Common myeloid progenitor, CD34-positive (primary cell): ENCODE measurements around the gene GDF10.

Experiments
- CTCF ChIA-PET: fragments of 350-600 bp; sonication (Branson Sonifier 250); formaldehyde crosslinking; loops from one replicate; lab custom pipeline; 2021; ENCODE audit warnings: antibody characterized with exemption; lab: Charles Lee
- POLR2A ChIA-PET: fragments of 350-600 bp; sonication (Branson Sonifier 250); formaldehyde crosslinking; loops from one replicate; lab custom pipeline; 2021; ENCODE audit warnings: antibody characterized with exemption; lab: Charles Lee
- DNase-seq, 3 donors: peaks; one replicate each; pipeline versions ENCODE4 v3.0.0 to v3.0.0-alpha.2; 2013
- H3K27ac ChIP-seq, 2 experiments: 1 replicate in 1 of 2; 2 replicates in 1 of 2; pipeline ENCODE4 v1.7.0; 2013; ENCODE audit warnings: inconsistent platforms in 2 of 2, low read length in 2 of 2, mild to moderate bottlenecking in 2 of 2, low read depth in 1 of 2, moderate library complexity in 1 of 2; ENCODE audit not compliant: severe bottlenecking in 2 of 2, insufficient read depth in 1 of 2, poor library complexity in 1 of 2
- H3K27me3 ChIP-seq, 5 experiments: replicated peaks in 2 of 5; 1 replicate in 3 of 5; 2 replicates in 2 of 5; pipeline versions ENCODE4 v1.6.1 to v1.7.0; 2013; ENCODE audit warnings: low read length in 4 of 5, mild to moderate bottlenecking in 2 of 5, moderate library complexity in 2 of 5, inconsistent platforms in 1 of 5; ENCODE audit not compliant: insufficient read depth in 5 of 5, control insufficient read depth in 4 of 5
- H3K36me3 ChIP-seq, 4 experiments: 1 replicate in 2 of 4; 2 replicates in 2 of 4; pipeline versions ENCODE4 v1.6.1 to v1.7.0; 2013; ENCODE audit warnings: low read length in 3 of 4, control low read depth in 1 of 4, mild to moderate bottlenecking in 1 of 4; ENCODE audit not compliant: control insufficient read depth in 4 of 4, insufficient read depth in 4 of 4
- H3K4me1 ChIP-seq, 4 experiments: 1 replicate in 3 of 4; 2 replicates in 1 of 4; pipeline versions ENCODE4 v1.6.1 to v1.7.1; 2013; ENCODE audit warnings: low read length in 3 of 4, mild to moderate bottlenecking in 3 of 4, control low read depth in 1 of 4, inconsistent platforms in 1 of 4, moderate library complexity in 1 of 4; ENCODE audit not compliant: control insufficient read depth in 4 of 4, insufficient read depth in 4 of 4; ENCODE audit errors: control extremely low read depth in 1 of 4
- H3K4me3 ChIP-seq, 7 experiments: 1 replicate in 4 of 7; 2 replicates in 3 of 7; pipeline versions ENCODE4 v1.5.1 to v1.7.0; 2013; ENCODE audit warnings: mild to moderate bottlenecking in 7 of 7, low read length in 6 of 7, moderate library complexity in 6 of 7, inconsistent platforms in 2 of 7, low read depth in 2 of 7, control low read depth in 1 of 7; ENCODE audit not compliant: insufficient read depth in 4 of 7, control insufficient read depth in 1 of 7; ENCODE audit errors: extremely low read depth in 1 of 7
- H3K9me3 ChIP-seq, 5 experiments: 1 replicate in 4 of 5; 2 replicates in 1 of 5; pipeline versions ENCODE4 v1.6.1 to v1.7.1; 2013; ENCODE audit warnings: low read length in 4 of 5, mild to moderate bottlenecking in 2 of 5, inconsistent platforms in 1 of 5, low read depth in 1 of 5, moderate library complexity in 1 of 5; ENCODE audit not compliant: control insufficient read depth in 4 of 5, insufficient read depth in 2 of 5; ENCODE audit errors: control extremely low read depth in 1 of 5
- WGBS: methylation state at CpG from one replicate; pipeline ENCODE4 v1.1.5; 2013; ENCODE audit not compliant: insufficient coverage; 5-methylcytosine and 5-hydroxymethylcytosine counted together

GDF10 gene

DNA sequence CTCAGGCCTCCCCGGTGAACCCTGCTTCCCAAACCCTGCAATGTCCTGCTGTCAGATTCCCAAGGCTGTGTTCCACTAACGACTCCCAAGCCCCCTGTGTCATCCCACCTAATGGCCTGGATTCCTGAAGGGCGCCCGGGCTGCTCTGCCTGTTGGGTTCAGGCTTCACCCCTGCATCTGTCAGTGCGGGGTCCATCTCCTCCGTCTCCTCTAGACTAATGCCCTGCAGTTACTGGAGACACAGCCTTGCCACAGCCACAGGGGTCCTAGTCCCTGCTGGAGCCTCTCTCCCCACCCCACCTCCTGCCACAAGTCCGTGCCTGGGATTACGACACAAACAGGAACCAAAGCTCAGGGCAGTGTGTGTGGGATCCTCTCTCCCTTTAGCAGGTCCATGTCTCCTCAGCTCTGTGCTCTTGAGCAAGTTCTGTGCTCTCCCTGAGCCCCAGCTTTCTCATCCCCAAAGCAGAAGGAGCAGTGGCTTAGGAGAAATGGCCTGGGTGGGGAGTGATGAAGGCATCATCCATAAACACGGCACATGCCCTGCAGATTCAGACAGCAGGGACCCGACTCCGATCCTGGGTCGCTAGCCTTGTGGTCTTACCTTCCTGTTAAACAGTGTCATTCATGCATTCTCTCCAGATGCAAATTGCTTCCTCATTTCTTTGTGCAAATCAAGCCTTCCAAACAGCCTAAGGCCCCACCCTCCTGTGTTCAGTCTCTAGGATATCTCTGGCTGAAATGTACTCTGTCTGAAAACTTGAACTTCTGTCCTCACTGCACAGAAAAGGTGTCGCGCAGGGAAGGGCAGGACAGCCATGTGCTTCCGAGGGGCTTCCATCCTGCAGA, 40.0 kb downstream of the GDF10 start:
- peak; percentile 58 to 93 (median 89) for DNase-seq

GRCh38 chr10:47340608-47341170, 40.7 kb downstream of the GDF10 start:
- Histone ChIP-seq H3K4me3 (peak overlapping the region in 1 of 7 experiments; percentile 39), H3K36me3 (no peaks in the 10 kb centered on the region), H3K4me1 (peaks cover 0 to 11% (median 10%) of the 10 kb centered on the region in 4 experiments), H3K27ac (no peak overlapping the region), H3K9me3 (no peaks in the 10 kb centered on the region), H3K27me3 (peaks cover 0 to under 1% (median 0%) of the 10 kb centered on the region in 5 experiments)
- WGBS: no CpG with 5 or more reads among the region's 5 CpGs
- CTCF ChIA-PET: interaction anchor here (0.8 to 1.7 kb wide), 6 partner anchors 12 to 316 kb away, joined by 3 to 6 read pairs (median 4); no protein-coding TSS in a partner anchor
- DNase-seq: peak; percentile 60 to 75 (median 74)
- POLR2A ChIA-PET: no interaction called here

More for the DNA sequence above, 40.0 kb downstream of the GDF10 start:
- Histone ChIP-seq H3K27ac (no peak overlapping the region), H3K4me1 (peaks cover 0 to 11% (median 10%) of the 10 kb centered on the region in 4 experiments), H3K9me3 (no peaks in the 10 kb centered on the region), H3K36me3 (no peaks in the 10 kb centered on the region), H3K27me3 (peaks cover 0 to 3% (median 0%) of the 10 kb centered on the region in 5 experiments), H3K4me3 (peak overlapping the region in 2 of 7 experiments; percentile 38 to 57)
- WGBS: 51% methylated on average over 12 of the region's 15 CpGs
- CTCF ChIA-PET: interaction anchor here (0.8 to 1.7 kb wide), 5 partner anchors 12 to 315 kb away, joined by 3 to 6 read pairs (median 4); no protein-coding TSS in a partner anchor
- POLR2A ChIA-PET: no interaction called here

DNA sequence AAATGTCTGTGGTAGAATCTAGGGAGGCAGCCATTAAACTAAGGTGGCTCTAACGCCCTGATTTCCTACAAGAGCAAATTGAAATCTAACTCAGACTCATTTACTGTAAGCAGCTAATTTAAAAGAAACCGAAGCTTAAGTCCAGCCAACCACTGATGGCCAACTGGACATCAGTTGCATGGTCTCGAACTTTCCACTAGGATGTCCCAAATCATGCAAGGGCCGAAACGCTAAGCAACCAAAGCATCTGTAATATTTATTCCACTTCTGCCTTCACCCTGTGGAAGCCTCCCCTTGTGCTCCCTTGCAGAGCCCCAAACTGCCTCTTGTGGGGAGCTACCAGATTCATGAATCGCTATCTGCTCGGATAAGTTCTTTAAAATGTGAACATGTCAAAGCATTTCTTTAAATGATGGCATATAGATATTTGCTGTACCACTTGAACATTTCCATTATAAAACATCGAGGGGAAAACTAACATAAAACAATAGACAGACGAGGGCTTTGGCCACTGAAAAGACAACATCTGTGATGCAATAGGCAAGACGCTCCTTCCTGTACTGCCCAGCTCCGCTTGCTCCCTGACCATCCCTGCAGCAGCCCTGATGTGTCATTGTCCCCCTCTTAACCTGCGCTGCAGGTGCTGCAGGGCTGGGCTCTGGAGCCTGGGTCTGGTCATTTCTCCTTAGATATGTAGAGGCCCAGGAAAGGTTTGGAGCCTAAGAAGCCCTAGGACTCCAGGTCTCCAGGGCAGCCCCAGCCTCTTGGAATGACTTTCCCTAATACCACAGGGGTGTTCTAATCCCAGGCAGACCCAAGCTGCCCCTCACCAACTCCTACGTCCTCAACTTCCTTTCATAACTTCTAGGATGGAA, 45.2 kb downstream of the GDF10 start:
- no peak for DNase-seq
- Histone ChIP-seq H3K9me3 (no peaks in the 10 kb centered on the region), H3K27ac (no peak overlapping the region), H3K27me3 (peaks cover 0 to 2% (median 0%) of the 10 kb centered on the region in 5 experiments), H3K36me3 (no peaks in the 10 kb centered on the region), H3K4me3 (no peak overlapping the region), H3K4me1 (peaks cover 0 to 3% (median 2%) of the 10 kb centered on the region in 4 experiments)
- ChIA-PET POLR2A (no interaction called here), CTCF (no interaction called here)
- 96% methylated on average over 10 of the region's 13 CpGs for WGBS

GRCh38 chr10:47346581-47347302, 46.7 kb downstream of the GDF10 start:
- Histone ChIP-seq H3K4me3 (no peak overlapping the region), H3K27ac (no peak overlapping the region), H3K9me3 (no peaks in the 10 kb centered on the region), H3K27me3 (peaks cover 0 to 2% (median 0%) of the 10 kb centered on the region in 5 experiments), H3K36me3 (no peaks in the 10 kb centered on the region), H3K4me1 (no peaks in the 10 kb centered on the region)
- CTCF ChIA-PET: interaction anchor here (1.0 to 1.7 kb wide), 2 partner anchors 14 to 352 kb away, joined by 3 to 5 read pairs; no protein-coding TSS in a partner anchor
- WGBS: 96% methylated on average over 9 of the region's 13 CpGs
- POLR2A ChIA-PET: no interaction called here
- no peak for DNase-seq

GRCh38 chr10:47347303-47347675, 47.3 kb downstream of the GDF10 start:
- Histone ChIP-seq H3K9me3 (no peaks in the 10 kb centered on the region), H3K27me3 (peaks cover 0 to 2% (median 0%) of the 10 kb centered on the region in 5 experiments), H3K4me3 (no peak overlapping the region), H3K4me1 (no peaks in the 10 kb centered on the region), H3K27ac (no peak overlapping the region), H3K36me3 (no peaks in the 10 kb centered on the region)
- DNase-seq: no peak
- POLR2A ChIA-PET: no interaction called here
- 96% methylated on average over 3 of the region's 4 CpGs for WGBS
- CTCF ChIA-PET: interaction anchor here (1.7 kb wide), 1 partner anchor 13 kb away, joined by 5 read pairs; no protein-coding TSS in a partner anchor

GRCh38 chr10:47348138-47348651, 48.2 kb downstream of the GDF10 start, which contains the start of gene RBP3:
Gene RBP3, plus strand, starts transcription at chr10:47348363. Its CDS starts 122 bp downstream, at chr10:47348485.
- H3K36me3 ChIP-seq: no peaks in the 10 kb centered on the region
- ChIA-PET POLR2A (no interaction called here), CTCF (interaction anchor here (1.7 kb wide), 1 partner anchor 12 kb away, joined by 5 read pairs; no protein-coding TSS in a partner anchor)
- H3K27ac ChIP-seq: no peak within 1 kb of the TSS
- peaks cover 0 to 2% (median 0%) of the 10 kb centered on the region in 5 experiments for H3K27me3 ChIP-seq
- WGBS: 97% methylated on average over 4 of the region's 5 CpGs
- H3K9me3 ChIP-seq: no peaks in the 10 kb centered on the region
- H3K4me3 ChIP-seq: no peak within 1 kb of the TSS
- no peaks in the 10 kb centered on the region for H3K4me1 ChIP-seq
- DNase-seq: no peak
